ENCODE results near the gene PWWP2A.

PWWP2A gene

GRCh38 chr5:160097991-160098390 lies 21.3 kb downstream of the PWWP2A start:
- H4K20me1 ChIP-seq (ENCODE audit: insufficient read depth, low read length, poor library complexity, severe bottlenecking): no peaks in the 10 kb centered on the region
- no peaks in the 10 kb centered on the region for H3K4me1 ChIP-seq (ENCODE audit: insufficient read depth, low read length, poor library complexity, severe bottlenecking)
- H3K27me3 ChIP-seq (ENCODE audit: insufficient read depth, low read length, poor library complexity, severe bottlenecking): no peaks in the 10 kb centered on the region
- peaks cover 9% of the 10 kb centered on the region; the same call in 1 of the 2 replicates for H3K36me3 ChIP-seq (ENCODE audit: insufficient read depth, low read length)
- no peak overlapping the region for H3K4me3 ChIP-seq (ENCODE audit: low read length, poor library complexity, severe bottlenecking)
- H3K79me2 ChIP-seq (ENCODE audit: insufficient read depth, low read length): no peaks in the 10 kb centered on the region; the same call in 1 of the 2 replicates
- H3K9me3 ChIP-seq (ENCODE audit: insufficient read depth, low read depth, low read length): no peaks in the 10 kb centered on the region
- H2AFZ ChIP-seq (ENCODE audit: low read length): no peak overlapping the region
- H3F3A ChIP-seq (ENCODE audit: low read depth): no peaks in the 10 kb centered on the region
- no peaks in the 10 kb centered on the region for H3K9me2 ChIP-seq (replicated peaks; ENCODE audit: low read depth, low read length)
- H3K9ac ChIP-seq (ENCODE audit: low read depth, low read length, poor library complexity, severe bottlenecking): no peak overlapping the region
- TF ChIP-seq, protein P1, sequence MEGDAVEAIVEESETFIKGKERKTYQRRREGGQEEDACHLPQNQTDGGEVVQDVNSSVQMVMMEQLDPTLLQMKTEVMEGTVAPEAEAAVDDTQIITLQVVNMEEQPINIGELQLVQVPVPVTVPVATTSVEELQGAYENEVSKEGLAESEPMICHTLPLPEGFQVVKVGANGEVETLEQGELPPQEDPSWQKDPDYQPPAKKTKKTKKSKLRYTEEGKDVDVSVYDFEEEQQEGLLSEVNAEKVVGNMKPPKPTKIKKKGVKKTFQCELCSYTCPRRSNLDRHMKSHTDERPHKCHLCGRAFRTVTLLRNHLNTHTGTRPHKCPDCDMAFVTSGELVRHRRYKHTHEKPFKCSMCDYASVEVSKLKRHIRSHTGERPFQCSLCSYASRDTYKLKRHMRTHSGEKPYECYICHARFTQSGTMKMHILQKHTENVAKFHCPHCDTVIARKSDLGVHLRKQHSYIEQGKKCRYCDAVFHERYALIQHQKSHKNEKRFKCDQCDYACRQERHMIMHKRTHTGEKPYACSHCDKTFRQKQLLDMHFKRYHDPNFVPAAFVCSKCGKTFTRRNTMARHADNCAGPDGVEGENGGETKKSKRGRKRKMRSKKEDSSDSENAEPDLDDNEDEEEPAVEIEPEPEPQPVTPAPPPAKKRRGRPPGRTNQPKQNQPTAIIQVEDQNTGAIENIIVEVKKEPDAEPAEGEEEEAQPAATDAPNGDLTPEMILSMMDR (conservative IDR thresholded peaks at IDR 0.05; ENCODE audit: low read length): no peak
- TF ChIP-seq EZH2phosphoT487 (IDR thresholded peaks at IDR 0.05; ENCODE audit: borderline replicate concordance): no peak
- H3K4me2 ChIP-seq (ENCODE audit: low read depth, low read length, poor library complexity, severe bottlenecking): no peak overlapping the region

DNA sequence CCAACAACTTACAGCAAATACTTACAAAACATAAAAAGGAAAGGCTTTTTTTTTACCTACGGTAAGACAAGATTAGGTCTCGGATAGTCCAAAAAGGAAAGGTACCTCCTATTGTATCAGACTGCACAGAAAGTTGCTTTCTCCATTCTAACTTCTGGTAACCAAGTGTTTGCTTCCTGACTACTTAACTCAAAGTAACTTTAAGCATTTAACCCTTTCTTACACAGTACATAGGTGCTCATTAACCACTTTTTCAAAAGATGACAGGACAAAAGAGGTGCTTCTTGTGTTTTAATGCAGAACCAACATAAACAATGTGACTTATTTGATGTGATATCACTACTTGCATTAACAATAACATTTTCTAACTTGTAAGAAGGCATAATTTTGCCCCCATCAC lies 23.1 kb downstream of the PWWP2A start:
- Histone ChIP-seq H3K79me2 (ENCODE audit: insufficient read depth, low read length) (no peaks in the 10 kb centered on the region; the same call in 1 of the 2 replicates), H3K9me3 (ENCODE audit: insufficient read depth, low read depth, low read length) (no peaks in the 10 kb centered on the region), H2AFZ (ENCODE audit: low read length) (no peak overlapping the region), H3K9me2 (replicated peaks; ENCODE audit: low read depth, low read length) (no peaks in the 10 kb centered on the region), H3K4me3 (ENCODE audit: low read length, poor library complexity, severe bottlenecking) (no peak overlapping the region), H3K4me2 (ENCODE audit: low read depth, low read length, poor library complexity, severe bottlenecking) (no peak overlapping the region), H3K36me3 (ENCODE audit: insufficient read depth, low read length) (peaks cover 20% of the 10 kb centered on the region; the same call in 1 of the 2 replicates), H4K20me1 (ENCODE audit: insufficient read depth, low read length, poor library complexity, severe bottlenecking) (no peaks in the 10 kb centered on the region), H3K27me3 (ENCODE audit: insufficient read depth, low read length, poor library complexity, severe bottlenecking) (no peaks in the 10 kb centered on the region), H3K4me1 (ENCODE audit: insufficient read depth, low read length, poor library complexity, severe bottlenecking) (no peaks in the 10 kb centered on the region), H3K9ac (ENCODE audit: low read depth, low read length, poor library complexity, severe bottlenecking) (no peak overlapping the region), H3F3A (ENCODE audit: low read depth) (no peaks in the 10 kb centered on the region)
- TF ChIP-seq, protein P1 (conservative IDR thresholded peaks at IDR 0.05; ENCODE audit: low read length): no peak
- no peak for TF ChIP-seq EZH2phosphoT487 (IDR thresholded peaks at IDR 0.05; ENCODE audit: borderline replicate concordance)

- no peaks in the 10 kb centered on the region for H3K4me1 ChIP-seq (ENCODE audit: insufficient read depth, low read length, poor library complexity, severe bottlenecking)
- H2AFZ ChIP-seq (ENCODE audit: low read length): no peak overlapping the region
- no peak overlapping the region for H3K4me3 ChIP-seq (ENCODE audit: low read length, poor library complexity, severe bottlenecking)
- peaks cover 20% of the 10 kb centered on the region; the same call in 1 of the 2 replicates for H3K36me3 ChIP-seq (ENCODE audit: insufficient read depth, low read length)
- no peaks in the 10 kb centered on the region for H3F3A ChIP-seq (ENCODE audit: low read depth)
- no peak for TF ChIP-seq EZH2phosphoT487 (IDR thresholded peaks at IDR 0.05; ENCODE audit: borderline replicate concordance)
- no peaks in the 10 kb centered on the region for H3K27me3 ChIP-seq (ENCODE audit: insufficient read depth, low read length, poor library complexity, severe bottlenecking)
- no peak overlapping the region for H3K4me2 ChIP-seq (ENCODE audit: low read depth, low read length, poor library complexity, severe bottlenecking)
- no peaks in the 10 kb centered on the region for H4K20me1 ChIP-seq (ENCODE audit: insufficient read depth, low read length, poor library complexity, severe bottlenecking)
- H3K9me2 ChIP-seq (replicated peaks; ENCODE audit: low read depth, low read length): no peaks in the 10 kb centered on the region
- no peaks in the 10 kb centered on the region for H3K79me2 ChIP-seq (ENCODE audit: insufficient read depth, low read length)
- H3K9me3 ChIP-seq (ENCODE audit: insufficient read depth, low read depth, low read length): no peaks in the 10 kb centered on the region
- H3K9ac ChIP-seq (ENCODE audit: low read depth, low read length, poor library complexity, severe bottlenecking): no peak overlapping the region
Measured at GRCh38 chr5:160092960-160093707, 26.1 kb downstream of the PWWP2A start.
